Upper lobe of left lung (tissue), 4 donors: ENCODE measurements around the gene ELL3.

Experiments
- POLR2AphosphoS5 ChIP-seq, 2 donors: sonication (generic); formaldehyde crosslinking; IDR thresholded peaks; one replicate each; pipeline ENCODE4 v1.5.1; 2017; ENCODE audit warnings: antibody characterized with exemption in 2 of 2
- TF ChIP-seq, protein P1 (sequence below), 6 experiments: fragments of 450-650 bp in 4 of 6; fragments of 200-600 bp in 2 of 6; sonication (generic) in 2 of 6; IDR thresholded peaks; one replicate each; pipeline ENCODE4 v1.5.1; 2016 to 2019; ENCODE audit warnings: antibody characterized with exemption in 6 of 6

DNA sequence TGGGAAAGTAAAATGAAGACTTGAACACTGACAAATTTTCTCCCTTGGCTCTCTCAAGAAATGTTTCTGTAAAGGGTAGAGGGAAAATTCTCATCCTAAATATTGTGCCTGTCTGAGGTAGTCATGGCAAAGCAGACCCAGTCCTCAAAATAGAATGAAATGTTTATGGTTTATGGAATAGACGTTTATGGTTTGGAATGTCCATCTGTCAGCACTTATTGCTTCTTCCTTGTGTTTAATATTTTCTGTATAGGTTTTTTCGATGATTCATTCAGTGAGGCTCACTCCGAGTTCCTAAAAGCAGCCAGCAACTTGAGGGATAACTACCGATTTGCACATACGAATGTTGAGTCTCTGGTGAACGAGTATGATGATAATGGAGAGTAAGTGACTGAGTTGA, 13.9 kb downstream of the ELL3 start:
- TF ChIP-seq, protein P1, sequence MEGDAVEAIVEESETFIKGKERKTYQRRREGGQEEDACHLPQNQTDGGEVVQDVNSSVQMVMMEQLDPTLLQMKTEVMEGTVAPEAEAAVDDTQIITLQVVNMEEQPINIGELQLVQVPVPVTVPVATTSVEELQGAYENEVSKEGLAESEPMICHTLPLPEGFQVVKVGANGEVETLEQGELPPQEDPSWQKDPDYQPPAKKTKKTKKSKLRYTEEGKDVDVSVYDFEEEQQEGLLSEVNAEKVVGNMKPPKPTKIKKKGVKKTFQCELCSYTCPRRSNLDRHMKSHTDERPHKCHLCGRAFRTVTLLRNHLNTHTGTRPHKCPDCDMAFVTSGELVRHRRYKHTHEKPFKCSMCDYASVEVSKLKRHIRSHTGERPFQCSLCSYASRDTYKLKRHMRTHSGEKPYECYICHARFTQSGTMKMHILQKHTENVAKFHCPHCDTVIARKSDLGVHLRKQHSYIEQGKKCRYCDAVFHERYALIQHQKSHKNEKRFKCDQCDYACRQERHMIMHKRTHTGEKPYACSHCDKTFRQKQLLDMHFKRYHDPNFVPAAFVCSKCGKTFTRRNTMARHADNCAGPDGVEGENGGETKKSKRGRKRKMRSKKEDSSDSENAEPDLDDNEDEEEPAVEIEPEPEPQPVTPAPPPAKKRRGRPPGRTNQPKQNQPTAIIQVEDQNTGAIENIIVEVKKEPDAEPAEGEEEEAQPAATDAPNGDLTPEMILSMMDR (IDR thresholded peaks at IDR 0.05): no peak
- TF ChIP-seq POLR2AphosphoS5 (IDR thresholded peaks at IDR 0.05): no peak
